ENCODE measurements around the gene NCOA7. TPM values are rescaled to one million over a fixed set of nuclear protein-coding genes. Genes with fewer than 3 reads are reported as not detected.
A peak's percentile ranks its signal among the peaks of the same experiment; 100 is the strongest.

The NCOA7 gene
- total and polyA plus RNA-seq, 8 donors = 1.2 to 131 (median 21.8) TPM

DNA sequence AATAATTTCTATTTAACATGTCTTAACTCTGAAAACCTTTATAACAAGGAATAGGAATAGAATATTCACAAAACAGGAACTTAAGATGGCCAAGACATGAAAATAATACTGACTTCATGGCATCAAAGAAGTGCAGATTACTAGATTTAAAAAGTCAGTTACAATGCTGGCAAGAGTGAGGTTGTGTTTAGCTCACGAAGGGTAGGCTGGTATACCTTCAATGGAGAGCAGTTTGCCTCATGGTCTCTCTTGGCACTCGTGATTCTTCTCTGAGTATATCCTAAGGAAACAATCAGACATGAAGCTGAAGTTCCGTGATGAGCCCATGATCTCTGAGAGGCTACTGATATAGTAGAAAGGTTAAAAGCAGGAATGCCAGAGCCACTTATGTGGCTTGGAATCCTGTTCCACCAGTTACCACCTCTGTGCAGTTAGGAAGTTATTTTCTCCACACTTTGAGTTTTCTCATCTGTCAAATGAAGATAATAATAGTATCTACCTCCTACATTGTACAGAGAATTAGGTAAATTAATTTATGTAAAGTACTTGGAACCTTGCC lies 7.2 kb downstream of the NCOA7 start:
- Histone ChIP-seq H3K36me3 (peaks cover 0 to 6% (median 0%) of the 10 kb centered on the region in 4 donors), H3K27me3 (no peaks in the 10 kb centered on the region), H3K9me3 (no peaks in the 10 kb centered on the region), H3K4me1 (peaks cover 4 to 66% (median 28%) of the 10 kb centered on the region in 4 donors), H3K27ac (no peak overlapping the region), H3K4me3 (no peak overlapping the region)
- DNase-seq = no peak
- 63 to 80% (median 69%) methylated on average over 3 of the region's 3 CpGs for WGBS, 5 donors
- TF ChIP-seq, protein P1, sequence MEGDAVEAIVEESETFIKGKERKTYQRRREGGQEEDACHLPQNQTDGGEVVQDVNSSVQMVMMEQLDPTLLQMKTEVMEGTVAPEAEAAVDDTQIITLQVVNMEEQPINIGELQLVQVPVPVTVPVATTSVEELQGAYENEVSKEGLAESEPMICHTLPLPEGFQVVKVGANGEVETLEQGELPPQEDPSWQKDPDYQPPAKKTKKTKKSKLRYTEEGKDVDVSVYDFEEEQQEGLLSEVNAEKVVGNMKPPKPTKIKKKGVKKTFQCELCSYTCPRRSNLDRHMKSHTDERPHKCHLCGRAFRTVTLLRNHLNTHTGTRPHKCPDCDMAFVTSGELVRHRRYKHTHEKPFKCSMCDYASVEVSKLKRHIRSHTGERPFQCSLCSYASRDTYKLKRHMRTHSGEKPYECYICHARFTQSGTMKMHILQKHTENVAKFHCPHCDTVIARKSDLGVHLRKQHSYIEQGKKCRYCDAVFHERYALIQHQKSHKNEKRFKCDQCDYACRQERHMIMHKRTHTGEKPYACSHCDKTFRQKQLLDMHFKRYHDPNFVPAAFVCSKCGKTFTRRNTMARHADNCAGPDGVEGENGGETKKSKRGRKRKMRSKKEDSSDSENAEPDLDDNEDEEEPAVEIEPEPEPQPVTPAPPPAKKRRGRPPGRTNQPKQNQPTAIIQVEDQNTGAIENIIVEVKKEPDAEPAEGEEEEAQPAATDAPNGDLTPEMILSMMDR (IDR thresholded peaks at IDR 0.05) = no peak
- TF ChIP-seq POLR2A (IDR thresholded peaks at IDR 0.05) = no peak
- intact Hi-C loops (cut with DNase I; ENCODE audit: low total_unique reads) = no loop called here

DNA sequence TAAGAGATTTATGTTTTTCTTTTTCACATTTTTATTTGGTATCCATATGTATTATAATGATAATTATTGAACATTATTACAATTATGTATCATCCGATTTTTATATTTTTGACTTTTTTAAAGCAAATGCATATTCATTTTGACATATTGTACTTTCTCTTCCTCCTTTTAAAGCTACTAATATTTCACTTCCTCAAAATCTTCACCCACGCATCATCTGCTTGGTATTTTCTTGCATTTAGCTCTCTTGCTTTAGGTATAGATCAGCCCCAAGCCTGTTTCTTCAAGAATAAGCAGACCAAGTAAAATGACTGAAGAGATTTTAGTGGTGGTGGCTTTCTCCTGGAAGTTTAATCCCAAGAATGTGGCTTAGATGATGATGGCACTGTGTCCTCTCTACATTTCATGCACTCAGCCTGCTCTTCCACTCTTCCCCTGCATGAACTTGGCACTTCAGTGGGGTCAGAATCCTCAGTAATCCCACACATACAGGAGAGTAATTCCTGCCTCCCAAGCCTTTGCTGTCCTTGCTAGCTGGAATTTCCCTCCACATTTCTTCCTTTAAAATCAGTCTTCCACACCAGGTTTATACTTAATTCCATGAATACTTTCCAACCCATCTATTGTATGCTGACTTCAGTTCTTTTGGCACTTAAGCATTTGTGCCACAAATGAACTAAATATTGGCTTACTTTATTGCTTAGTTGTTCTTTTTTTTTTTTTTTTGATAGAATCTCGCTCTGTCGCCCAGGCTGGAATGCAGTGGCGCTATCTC lies 8.2 kb downstream of the NCOA7 start:
- no peak for DNase-seq
- H3K27me3 ChIP-seq = no peaks in the 10 kb centered on the region
- WGBS, 5 donors = 80 to 87% (median 83%) methylated on average over 5 of the region's 5 CpGs
- TF ChIP-seq EP300 (IDR thresholded peaks at IDR 0.05) (no peak), POLR2A (IDR thresholded peaks at IDR 0.05) (no peak), POLR2AphosphoS5 (IDR thresholded peaks at IDR 0.05) (no peak)
- TF ChIP-seq, protein P1 (IDR thresholded peaks at IDR 0.05) = no peak
- no peak overlapping the region for H3K27ac ChIP-seq
- H3K36me3 ChIP-seq = peaks cover 0 to 6% (median 0%) of the 10 kb centered on the region in 4 donors
- intact Hi-C loops (cut with DNase I; ENCODE audit: low total_unique reads) = no loop called here
- H3K4me1 ChIP-seq = peaks cover 4 to 66% (median 26%) of the 10 kb centered on the region in 4 donors
- H3K9me3 ChIP-seq = no peaks in the 10 kb centered on the region
- H3K4me3 ChIP-seq = no peak overlapping the region

DNA sequence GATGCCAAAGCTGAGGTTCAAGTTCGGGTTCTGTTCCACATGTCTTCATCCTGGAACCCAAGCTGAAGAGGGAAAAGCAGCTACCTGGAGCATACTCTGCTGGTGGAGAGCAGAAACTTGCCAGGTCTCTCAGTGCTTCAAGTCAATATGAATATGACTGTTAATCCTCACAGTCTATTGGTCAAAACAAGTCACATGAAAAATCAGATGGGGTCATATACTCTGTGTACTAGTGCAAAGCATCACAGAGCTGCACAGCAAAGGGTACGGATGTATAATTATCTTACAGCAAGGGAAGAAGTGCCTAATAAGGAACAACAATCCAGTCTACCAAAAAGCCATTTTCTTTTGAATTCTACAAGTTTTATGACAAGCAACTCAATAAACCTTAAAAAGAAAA lies 11.6 kb downstream of the NCOA7 start:
- H3K36me3 ChIP-seq = no peaks in the 10 kb centered on the region
- DNase-seq = no peak
- H3K9me3 ChIP-seq = no peaks in the 10 kb centered on the region
- H3K4me1 ChIP-seq = peaks cover 0 to 67% (median 25%) of the 10 kb centered on the region in 4 donors
- intact Hi-C loops (cut with DNase I; ENCODE audit: low total_unique reads) = no loop called here
- no peaks in the 10 kb centered on the region for H3K27me3 ChIP-seq
- TF ChIP-seq EP300 (IDR thresholded peaks at IDR 0.05) (no peak), POLR2AphosphoS5 (IDR thresholded peaks at IDR 0.05) (no peak), POLR2A (IDR thresholded peaks at IDR 0.05) (no peak)
- TF ChIP-seq, protein P1 (IDR thresholded peaks at IDR 0.05) = no peak
- 86 to 94% (median 91%) methylated on average over 2 of the region's 2 CpGs for WGBS, 5 donors
- H3K27ac ChIP-seq = peak overlapping the region in 2 of 5 donors; percentile 38 to 41
- no peak overlapping the region for H3K4me3 ChIP-seq

DNA sequence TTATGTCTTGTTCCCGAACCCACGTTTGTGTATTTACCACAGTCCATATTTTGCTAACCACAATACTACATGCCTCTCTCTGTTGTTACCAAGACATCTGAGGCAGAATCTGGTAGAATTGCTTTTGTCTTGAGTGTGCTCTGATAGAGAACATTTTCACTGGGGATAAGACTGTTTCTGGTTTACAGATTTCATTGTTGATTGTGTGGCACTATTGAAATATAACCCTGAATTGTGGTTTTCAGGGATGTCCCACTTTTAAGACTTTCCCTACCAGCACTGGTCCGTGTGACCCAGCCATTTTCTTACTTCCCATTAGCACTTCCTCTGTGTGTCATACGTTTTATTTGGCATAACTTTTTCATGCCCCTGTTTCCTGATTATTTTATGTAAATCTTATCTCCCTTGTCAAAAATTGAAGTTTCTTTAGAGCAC lies 12.2 kb downstream of the NCOA7 start:
- H3K4me3 ChIP-seq = no peak overlapping the region
- H3K36me3 ChIP-seq = peaks cover 0 to 1% (median 0%) of the 10 kb centered on the region in 4 donors
- H3K9me3 ChIP-seq = no peaks in the 10 kb centered on the region
- TF ChIP-seq POLR2AphosphoS5 (IDR thresholded peaks at IDR 0.05) (no peak), EP300 (IDR thresholded peaks at IDR 0.05) (no peak), POLR2A (IDR thresholded peaks at IDR 0.05) (no peak)
- TF ChIP-seq, protein P1 (IDR thresholded peaks at IDR 0.05) = no peak
- intact Hi-C loops (cut with DNase I; ENCODE audit: low total_unique reads) = no loop called here
- no peaks in the 10 kb centered on the region for H3K27me3 ChIP-seq
- H3K4me1 ChIP-seq = peaks cover 0 to 67% (median 22%) of the 10 kb centered on the region in 4 donors
- no peak for DNase-seq
- WGBS, 5 donors = 22 to 32% (median 26%) methylated on average over 4 of the region's 4 CpGs
- H3K27ac ChIP-seq = peak overlapping the region in 3 of 5 donors; percentile 26 to 41 (median 38)

Measured in stomach (tissue), 9 donors.